ENCODE measurements around the gene ICA1L.

ICA1L gene

DNA sequence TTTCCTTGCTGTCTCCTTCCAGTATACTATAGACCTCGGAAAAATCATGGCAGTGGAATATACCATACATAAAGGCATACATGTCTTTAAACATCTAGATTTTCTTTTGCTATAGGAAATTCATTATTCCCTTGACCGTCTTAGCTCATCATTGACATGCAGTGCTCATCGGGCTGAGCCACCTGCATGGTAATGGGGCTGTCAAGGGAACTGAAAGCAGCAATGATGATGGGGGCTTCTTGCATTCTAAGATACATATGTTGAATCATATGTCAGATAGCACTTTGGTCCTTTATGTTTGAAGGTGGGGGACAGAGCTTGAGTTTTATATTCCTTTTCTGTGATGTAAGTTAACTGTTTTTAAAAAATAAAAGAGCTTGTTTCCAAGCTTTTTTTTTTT is 106.6 kb downstream of the ICA1L start (continued):
- TF ChIP-seq, protein P1, sequence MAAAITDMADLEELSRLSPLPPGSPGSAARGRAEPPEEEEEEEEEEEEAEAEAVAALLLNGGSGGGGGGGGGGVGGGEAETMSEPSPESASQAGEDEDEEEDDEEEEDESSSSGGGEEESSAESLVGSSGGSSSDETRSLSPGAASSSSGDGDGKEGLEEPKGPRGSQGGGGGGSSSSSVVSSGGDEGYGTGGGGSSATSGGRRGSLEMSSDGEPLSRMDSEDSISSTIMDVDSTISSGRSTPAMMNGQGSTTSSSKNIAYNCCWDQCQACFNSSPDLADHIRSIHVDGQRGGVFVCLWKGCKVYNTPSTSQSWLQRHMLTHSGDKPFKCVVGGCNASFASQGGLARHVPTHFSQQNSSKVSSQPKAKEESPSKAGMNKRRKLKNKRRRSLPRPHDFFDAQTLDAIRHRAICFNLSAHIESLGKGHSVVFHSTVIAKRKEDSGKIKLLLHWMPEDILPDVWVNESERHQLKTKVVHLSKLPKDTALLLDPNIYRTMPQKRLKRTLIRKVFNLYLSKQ (tag by site-specific recombination; IDR thresholded peaks at IDR 0.05; ENCODE audit: borderline replicate concordance) = no peak
- TF ChIP-seq, protein P2, sequence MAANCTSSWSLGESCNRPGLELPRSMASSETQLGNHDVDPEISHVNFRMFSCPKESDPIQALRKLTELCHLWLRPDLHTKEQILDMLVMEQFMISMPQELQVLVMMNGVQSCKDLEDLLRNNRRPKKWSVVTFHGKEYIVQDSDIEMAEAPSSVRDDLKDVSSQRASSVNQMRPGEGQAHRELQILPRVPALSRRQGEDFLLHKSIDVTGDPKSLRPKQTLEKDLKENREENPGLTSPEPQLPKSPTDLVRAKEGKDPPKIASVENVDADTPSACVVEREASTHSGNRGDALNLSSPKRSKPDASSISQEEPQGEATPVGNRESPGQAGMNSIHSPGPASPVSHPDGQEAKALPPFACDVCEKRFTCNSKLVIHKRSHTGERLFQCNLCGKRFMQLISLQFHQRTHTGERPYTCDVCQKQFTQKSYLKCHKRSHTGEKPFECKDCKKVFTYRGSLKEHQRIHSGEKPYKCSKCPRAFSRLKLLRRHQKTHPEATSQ (tag by site-specific recombination; IDR thresholded peaks at IDR 0.05) = no peak
- no peak for TF ChIP-seq ZNF776 (tag by site-specific recombination; IDR thresholded peaks at IDR 0.05; ENCODE audit: borderline replicate concordance)
- no peak for TF ChIP-seq YY1 (tag by site-specific recombination; IDR thresholded peaks at IDR 0.05)
- TF ChIP-seq ZFP69B (tag by site-specific recombination; IDR thresholded peaks at IDR 0.05) = no peak
- TF ChIP-seq, protein P3, sequence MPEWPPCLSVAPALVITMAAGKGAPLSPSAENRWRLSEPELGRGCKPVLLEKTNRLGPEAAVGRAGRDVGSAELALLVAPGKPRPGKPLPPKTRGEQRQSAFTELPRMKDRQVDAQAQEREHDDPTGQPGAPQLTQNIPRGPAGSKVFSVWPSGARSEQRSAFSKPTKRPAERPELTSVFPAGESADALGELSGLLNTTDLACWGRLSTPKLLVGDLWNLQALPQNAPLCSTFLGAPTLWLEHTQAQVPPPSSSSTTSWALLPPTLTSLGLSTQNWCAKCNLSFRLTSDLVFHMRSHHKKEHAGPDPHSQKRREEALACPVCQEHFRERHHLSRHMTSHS (tag by site-specific recombination; IDR thresholded peaks at IDR 0.05) = no peak
- TF ChIP-seq, protein P4, sequence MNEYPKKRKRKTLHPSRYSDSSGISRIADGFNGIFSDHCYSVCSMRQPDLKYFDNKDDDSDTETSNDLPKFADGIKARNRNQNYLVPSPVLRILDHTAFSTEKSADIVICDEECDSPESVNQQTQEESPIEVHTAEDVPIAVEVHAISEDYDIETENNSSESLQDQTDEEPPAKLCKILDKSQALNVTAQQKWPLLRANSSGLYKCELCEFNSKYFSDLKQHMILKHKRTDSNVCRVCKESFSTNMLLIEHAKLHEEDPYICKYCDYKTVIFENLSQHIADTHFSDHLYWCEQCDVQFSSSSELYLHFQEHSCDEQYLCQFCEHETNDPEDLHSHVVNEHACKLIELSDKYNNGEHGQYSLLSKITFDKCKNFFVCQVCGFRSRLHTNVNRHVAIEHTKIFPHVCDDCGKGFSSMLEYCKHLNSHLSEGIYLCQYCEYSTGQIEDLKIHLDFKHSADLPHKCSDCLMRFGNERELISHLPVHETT (tag by site-specific recombination; IDR thresholded peaks at IDR 0.05) = no peak

GRCh38 chr2:202763916-202764315 is 107.7 kb downstream of the ICA1L start:
- ChIA-PET POLR2A (no interaction called here), CTCF (no interaction called here)
- no peak for TF ChIP-seq ZNF501 (tag by site-specific recombination; IDR thresholded peaks at IDR 0.05)
- no peak for TF ChIP-seq ZNF585B (tag by site-specific recombination; IDR thresholded peaks at IDR 0.05)
- no peak for TF ChIP-seq ZNF558 (tag by site-specific recombination; IDR thresholded peaks at IDR 0.05)
- no peak for TF ChIP-seq ZFHX2 (tag by site-specific recombination; conservative IDR thresholded peaks at IDR 0.05)
- TF ChIP-seq ZNF37A (tag by site-specific recombination; IDR thresholded peaks at IDR 0.05) = no peak
- TF ChIP-seq ZNF549 (tag by site-specific recombination; IDR thresholded peaks at IDR 0.05) = no peak
- no peak for TF ChIP-seq ZNF175 (tag by site-specific recombination; IDR thresholded peaks at IDR 0.05)
- no peak for TF ChIP-seq TRIM28 (IDR thresholded peaks at IDR 0.05; ENCODE audit: borderline replicate concordance, low read length)
- TF ChIP-seq GLIS1 (tag by site-specific recombination; IDR thresholded peaks at IDR 0.05) = no peak
- TF ChIP-seq, protein P1 (tag by site-specific recombination; IDR thresholded peaks at IDR 0.05; ENCODE audit: borderline replicate concordance) = no peak
- no peak for TF ChIP-seq ZNF2 (tag by site-specific recombination; IDR thresholded peaks at IDR 0.05)
- TF ChIP-seq, protein P5, sequence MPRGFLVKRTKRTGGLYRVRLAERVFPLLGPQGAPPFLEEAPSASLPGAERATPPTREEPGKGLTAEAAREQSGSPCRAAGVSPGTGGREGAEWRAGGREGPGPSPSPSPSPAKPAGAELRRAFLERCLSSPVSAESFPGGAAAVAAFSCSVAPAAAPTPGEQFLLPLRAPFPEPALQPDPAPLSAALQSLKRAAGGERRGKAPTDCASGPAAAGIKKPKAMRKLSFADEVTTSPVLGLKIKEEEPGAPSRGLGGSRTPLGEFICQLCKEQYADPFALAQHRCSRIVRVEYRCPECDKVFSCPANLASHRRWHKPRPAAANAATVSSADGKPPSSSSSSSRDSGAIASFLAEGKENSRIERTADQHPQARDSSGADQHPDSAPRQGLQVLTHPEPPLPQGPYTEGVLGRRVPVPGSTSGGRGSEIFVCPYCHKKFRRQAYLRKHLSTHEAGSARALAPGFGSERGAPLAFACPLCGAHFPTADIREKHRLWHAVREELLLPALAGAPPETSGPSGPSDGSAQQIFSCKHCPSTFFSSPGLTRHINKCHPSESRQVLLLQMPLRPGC (tag by site-specific recombination; IDR thresholded peaks at IDR 0.05) = no peak
- TF ChIP-seq ZNF324 (tag by site-specific recombination; IDR thresholded peaks at IDR 0.05) = no peak
- TF ChIP-seq ZNF146 (tag by site-specific recombination; IDR thresholded peaks at IDR 0.05) = no peak
- TF ChIP-seq ZNF610 (tag by site-specific recombination; IDR thresholded peaks at IDR 0.05; ENCODE audit: borderline replicate concordance) = no peak
- Histone ChIP-seq H3K36me3 (ENCODE audit: control insufficient read depth in 2 of 2, insufficient read depth in 1 of 2, low read length in 2 of 2) (peaks cover 12 to 28% of the 10 kb centered on the region in 2 experiments), H3K4me3 (ENCODE audit: low read depth, low read length) (no peak overlapping the region), H3K4me1 (ENCODE audit: control insufficient read depth, insufficient read depth, low read length) (no peaks in the 10 kb centered on the region), H3K9me3 (ENCODE audit: control insufficient read depth, insufficient read depth, low read depth, low read length) (no peaks in the 10 kb centered on the region), H3K27ac (ENCODE audit: extremely low read depth, low read depth, low read length) (no peak overlapping the region)

Measured in HEK293 (cell line).